BJ (cell line): ENCODE data around the gene PITPNC1. TPM values are rescaled to one million over a fixed set of nuclear protein-coding genes. Genes with fewer than 3 reads are reported as not detected.

Source experiments
- CTCF ChIA-PET: fragments of 350-600 bp; formaldehyde crosslinking; extraction: SDS; loops from one replicate; lab custom pipeline; 2021; ENCODE audit warnings: antibody characterized with exemption, inconsistent platforms; lab: Yijun Ruan, JAX
- POLR2A ChIA-PET: fragments of 300-600 bp; sonication (Branson Sonifier 250); formaldehyde crosslinking; extraction: SDS; loops from one replicate; lab custom pipeline; 2021; ENCODE audit warnings: antibody characterized with exemption; lab: Charles Lee
- DNase-seq: peaks from one replicate; pipeline ENCODE4 v3.0.0-alpha.2; 2011; ENCODE audit warnings: low read depth
- H3K27me3 ChIP-seq: 2 replicates; pipeline ENCODE4 v1.6.0; 2011; ENCODE audit warnings: low read length; ENCODE audit not compliant: control insufficient read depth, insufficient read depth
- H3K36me3 ChIP-seq: 2 replicates; pipeline ENCODE4 v1.5.1; 2011; ENCODE audit warnings: low read length; ENCODE audit not compliant: control insufficient read depth, insufficient read depth
- H3K4me3 ChIP-seq: 2 replicates; pipeline ENCODE4 v1.5.1; 2011; ENCODE audit warnings: low read depth, mild to moderate bottlenecking, control low read depth, low read length
- CTCF ChIP-seq: IDR thresholded peaks from 2 replicates; pipeline ENCODE4 v1.5.1; 2011; ENCODE audit warnings: low read depth, mild to moderate bottlenecking, control low read depth, inconsistent platforms, low read length, moderate library complexity; ENCODE audit not compliant: insufficient read depth
- polyA plus RNA-seq: library from polyadenylated mRNA; depleted of rRNA; stranded (reverse); fragments of >200 nt; gene quantifications from 2 replicates; pipeline ENCODE4 v1.2.3, GENCODE V29; 2011; rRNA removed
- small RNA-seq: library from RNA; depleted of rRNA; stranded (forward); fragments of <200 nt; gene quantifications from one replicate; pipeline ENCODE3, GENCODE V24; 2012; ENCODE audit warnings: low replicate concordance, low read depth; ENCODE audit not compliant: insufficient read length

The PITPNC1 gene
- polyA plus RNA-seq, 1 experiment = 4.6 TPM

GRCh38 chr17:67729903-67730302 lies 352.8 kb downstream of the PITPNC1 start:
- POLR2A ChIA-PET = interaction anchor here (0.6 kb wide), 1 partner anchor 248 kb away, joined by 4 read pairs; no protein-coding TSS in a partner anchor
- no peak for TF ChIP-seq CTCF
- H3K27me3 ChIP-seq = no peaks in the 10 kb centered on the region
- CTCF ChIA-PET = interaction anchor here (1.6 kb wide), 1 partner anchor 12 kb away, joined by 5 read pairs; the partner anchor contains the start of gene NOL11
- peaks cover 17% of the 10 kb centered on the region for H3K36me3 ChIP-seq
- no peak for DNase-seq
- H3K4me3 ChIP-seq = no peak overlapping the region

GRCh38 chr17:67730731-67731130 lies 353.6 kb downstream of the PITPNC1 start:
- Histone ChIP-seq H3K27me3 (no peaks in the 10 kb centered on the region), H3K4me3 (no peak overlapping the region), H3K36me3 (peaks cover 17% of the 10 kb centered on the region)
- no peak for DNase-seq
- ChIA-PET CTCF (interaction anchor here (1.6 kb wide), 1 partner anchor 13 kb away, joined by 5 read pairs; the partner anchor contains the start of gene NOL11), POLR2A (no interaction called here)
- no peak for TF ChIP-seq CTCF

GRCh38 chr17:67733449-67733848 lies 356.4 kb downstream of the PITPNC1 start:
- CTCF ChIA-PET = no interaction called here
- DNase-seq = no peak

GRCh38 chr17:67737145-67737544 lies 360.1 kb downstream of the PITPNC1 start:
- POLR2A ChIA-PET = no interaction called here

More at GRCh38 chr17:67733449-67733848, 356.4 kb downstream of the PITPNC1 start:
- H3K4me3 ChIP-seq = no peak overlapping the region
- TF ChIP-seq CTCF = no peak
- POLR2A ChIA-PET = no interaction called here
- peaks cover 5% of the 10 kb centered on the region for H3K36me3 ChIP-seq
- no peaks in the 10 kb centered on the region for H3K27me3 ChIP-seq

GRCh38 chr17:67742025-67742424 lies 364.9 kb downstream of the PITPNC1 start:
- Histone ChIP-seq H3K27me3 (no peaks in the 10 kb centered on the region), H3K4me3 (no peak overlapping the region), H3K36me3 (peaks cover 5% of the 10 kb centered on the region)
- no peak for DNase-seq
- ChIA-PET CTCF (no interaction called here), POLR2A (interaction anchor here (0.6 kb wide), 1 partner anchor 41 kb away, joined by 4 read pairs; no protein-coding TSS in a partner anchor)
- TF ChIP-seq CTCF = no peak

More at GRCh38 chr17:67737145-67737544, 360.1 kb downstream of the PITPNC1 start:
- no peak for DNase-seq
- no peaks in the 10 kb centered on the region for H3K27me3 ChIP-seq
- CTCF ChIA-PET = interaction anchor here (1.7 kb wide), 1 partner anchor 20 kb away, joined by 3 read pairs; no protein-coding TSS in a partner anchor
- no peak for TF ChIP-seq CTCF
- H3K36me3 ChIP-seq = peaks cover 3% of the 10 kb centered on the region
- H3K4me3 ChIP-seq = no peak overlapping the region

Small RNAs within 50 kb of the gene (small RNA-seq; reads per million reads assigned to genes)
- gene MIR548AA2 (not detected), gene MIR548D2 (not detected), gene RF00019 (not detected), gene RN7SL756P (not detected), gene SNORA38B (2.5 reads per million, percentile 26 among the genes with 10 or more reads in this experiment)

Other genes starting within 250 kb of the PITPNC1 start
- gene HELZ, start 132.1 kb upstream of the PITPNC1 start, polyA plus RNA-seq = 8.4 and 15.1 TPM in 2 replicates
- 12.8 and 25.8 TPM in 2 replicates for gene PSMD12, start 10.7 kb upstream of the PITPNC1 start, polyA plus RNA-seq